MM.1S (cell line): ENCODE results near the gene PHF1.

Source experiments
- CTCF ChIP-seq: fragments of 300-600 bp; sonication (generic); IDR thresholded peaks from 2 replicates; pipeline ENCODE4 v1.5.1; 2016; ENCODE audit warnings: antibody characterized with exemption, low read length, mixed read lengths
- EZH2 ChIP-seq: fragments of 300-600 bp; sonication (generic); optimal IDR thresholded peaks from 2 replicates; pipeline ENCODE3; 2017; ENCODE audit warnings: low read depth, mild to moderate bottlenecking, antibody characterized with exemption, low read length, mixed read lengths

GRCh38 chr6:33458676-33459075 lies 47.9 kb downstream of the PHF1 start:
- TF ChIP-seq CTCF, result no peak
- TF ChIP-seq EZH2, result no peak
